Memory B cell (primary cell): Measurements from ENCODE around the gene CELSR3.
A peak's percentile ranks its signal among the peaks of the same experiment; 100 is the strongest.

ENCODE experiments used
- ATAC-seq: fragments of 150-1000 bp; cut with Tn5 transposase; 2 replicates; pipeline ENCODE4 v1.10.0; 2021; ENCODE audit warnings: low read depth, mild to moderate bottlenecking, moderate library complexity
- DNase-seq, 2 donors: peaks; one replicate each; pipeline ENCODE4 v3.0.0; 2022; ENCODE audit warnings: low spot score in 2 of 2
- H3K27ac Mint-ChIP-seq: one replicate; pipeline ENCODE4 v1.8.0; 2022; ENCODE audit warnings: mild to moderate bottlenecking, moderate library complexity, mixed read lengths
- H3K27me3 Mint-ChIP-seq: one replicate; pipeline ENCODE4 v1.8.0; 2022; ENCODE audit warnings: mixed read lengths
- H3K36me3 Mint-ChIP-seq: one replicate; pipeline ENCODE4 v1.8.0; 2022; ENCODE audit warnings: mild to moderate bottlenecking, mixed read lengths
- H3K4me1 Mint-ChIP-seq: one replicate; pipeline ENCODE4 v1.8.0; 2022; ENCODE audit warnings: mixed read lengths
- H3K4me3 Mint-ChIP-seq: one replicate; pipeline ENCODE4 v1.8.0; 2022; ENCODE audit warnings: mild to moderate bottlenecking, moderate library complexity, mixed read lengths
- H3K9me3 Mint-ChIP-seq: one replicate; pipeline ENCODE4 v1.8.0; 2022; ENCODE audit warnings: mixed read lengths

CELSR3 gene

GRCh38 chr3:48662753-48663488 lies at the start of gene CELSR3:
Gene CELSR3, minus strand, starts transcription at chr3:48662886. Its CDS starts 252 bp downstream, at chr3:48662634.
- Mint-ChIP-seq H3K27ac (peak within 1 kb of the TSS; percentile 90), H3K4me3 (peak within 1 kb of the TSS; percentile 89), H3K36me3 (no peaks in the 10 kb centered on the region), H3K9me3 (no peaks in the 10 kb centered on the region), H3K4me1 (peaks cover 8% of the 10 kb centered on the region), H3K27me3 (peaks cover 6% of the 10 kb centered on the region)
- peak in 1 of 2 donors; percentile 49 for DNase-seq
- peak; percentile 41 for ATAC-seq

- Mint-ChIP-seq H3K4me1 (peaks cover 26% of the 10 kb centered on the region), H3K4me3 (no peak overlapping the region), H3K9me3 (no peaks in the 10 kb centered on the region), H3K27me3 (no peaks in the 10 kb centered on the region), H3K27ac (peak overlapping the region; percentile 45), H3K36me3 (peaks cover 10% of the 10 kb centered on the region)
- ATAC-seq (no peak), DNase-seq (no peak)
These were observed 49.0 kb upstream of the CELSR3 start for GRCh38 chr3:48711727-48712126.

- H3K4me3 Mint-ChIP-seq, result no peak overlapping the region
- ATAC-seq, result peak; percentile 46
- H3K27me3 Mint-ChIP-seq, result no peaks in the 10 kb centered on the region
- H3K36me3 Mint-ChIP-seq, result peaks cover 7% of the 10 kb centered on the region
- H3K9me3 Mint-ChIP-seq, result no peaks in the 10 kb centered on the region
- DNase-seq, result no peak
- peaks cover 19% of the 10 kb centered on the region for H3K4me1 Mint-ChIP-seq
- peak overlapping the region; percentile 72 for H3K27ac Mint-ChIP-seq
These were observed 46.4 kb upstream of the CELSR3 start for GRCh38 chr3:48709051-48709461.

- Mint-ChIP-seq H3K9me3 (no peaks in the 10 kb centered on the region), H3K4me3 (no peak overlapping the region), H3K27ac (peak overlapping the region; percentile 72), H3K27me3 (no peaks in the 10 kb centered on the region), H3K36me3 (peaks cover 7% of the 10 kb centered on the region), H3K4me1 (peaks cover 19% of the 10 kb centered on the region)
- ATAC-seq, result no peak
- no peak for DNase-seq
These were observed 45.8 kb upstream of the CELSR3 start for GRCh38 chr3:48708481-48708889.

- H3K27ac Mint-ChIP-seq, result no peak overlapping the region
- no peaks in the 10 kb centered on the region for H3K9me3 Mint-ChIP-seq
- DNase-seq (no peak), ATAC-seq (no peak)
- peaks cover 13% of the 10 kb centered on the region for H3K36me3 Mint-ChIP-seq
- H3K4me1 Mint-ChIP-seq, result peaks cover 25% of the 10 kb centered on the region
- H3K27me3 Mint-ChIP-seq, result no peaks in the 10 kb centered on the region
- no peak overlapping the region for H3K4me3 Mint-ChIP-seq
These were observed 44.5 kb upstream of the CELSR3 start for GRCh38 chr3:48707157-48707556.

GRCh38 chr3:48702320-48702920 lies 39.7 kb upstream of the CELSR3 start:
- peaks cover 16% of the 10 kb centered on the region for H3K36me3 Mint-ChIP-seq
- no peaks in the 10 kb centered on the region for H3K27me3 Mint-ChIP-seq
- ATAC-seq (no peak), DNase-seq (no peak)
- H3K9me3 Mint-ChIP-seq, result no peaks in the 10 kb centered on the region
- H3K4me3 Mint-ChIP-seq, result no peak overlapping the region
- peak overlapping the region; percentile 6 for H3K27ac Mint-ChIP-seq
- peaks cover 11% of the 10 kb centered on the region for H3K4me1 Mint-ChIP-seq

GRCh38 chr3:48700731-48701405 lies 38.2 kb upstream of the CELSR3 start:
- no peak overlapping the region for H3K27ac Mint-ChIP-seq
- H3K27me3 Mint-ChIP-seq, result no peaks in the 10 kb centered on the region
- H3K36me3 Mint-ChIP-seq, result peaks cover 13% of the 10 kb centered on the region
- no peak overlapping the region for H3K4me3 Mint-ChIP-seq
- peaks cover 14% of the 10 kb centered on the region for H3K4me1 Mint-ChIP-seq
- DNase-seq, result no peak
- no peak for ATAC-seq
- H3K9me3 Mint-ChIP-seq, result no peaks in the 10 kb centered on the region

- H3K36me3 Mint-ChIP-seq, result peaks cover 17% of the 10 kb centered on the region
- H3K9me3 Mint-ChIP-seq, result no peaks in the 10 kb centered on the region
- no peak overlapping the region for H3K4me3 Mint-ChIP-seq
- H3K27ac Mint-ChIP-seq, result no peak overlapping the region
- no peak for ATAC-seq
- DNase-seq, result no peak
- H3K27me3 Mint-ChIP-seq, result no peaks in the 10 kb centered on the region
- peaks cover 12% of the 10 kb centered on the region for H3K4me1 Mint-ChIP-seq
These were observed 36.2 kb upstream of the CELSR3 start for GRCh38 chr3:48698891-48699290.

GRCh38 chr3:48697952-48698351 lies 35.3 kb upstream of the CELSR3 start:
- no peaks in the 10 kb centered on the region for H3K9me3 Mint-ChIP-seq
- no peak for DNase-seq
- H3K27ac Mint-ChIP-seq, result no peak overlapping the region
- peaks cover 19% of the 10 kb centered on the region for H3K36me3 Mint-ChIP-seq
- H3K4me1 Mint-ChIP-seq, result peaks cover 12% of the 10 kb centered on the region
- no peak overlapping the region for H3K4me3 Mint-ChIP-seq
- ATAC-seq, result no peak
- no peaks in the 10 kb centered on the region for H3K27me3 Mint-ChIP-seq

- H3K27ac Mint-ChIP-seq, result peak overlapping the region; percentile 38
- ATAC-seq, result no peak
- DNase-seq, result no peak
- no peaks in the 10 kb centered on the region for H3K9me3 Mint-ChIP-seq
- no peaks in the 10 kb centered on the region for H3K27me3 Mint-ChIP-seq
- no peak overlapping the region for H3K4me3 Mint-ChIP-seq
- H3K36me3 Mint-ChIP-seq, result peaks cover 15% of the 10 kb centered on the region
- H3K4me1 Mint-ChIP-seq, result peaks cover 5% of the 10 kb centered on the region
These were observed 33.9 kb upstream of the CELSR3 start for GRCh38 chr3:48696601-48697000.

- no peak for ATAC-seq
- H3K9me3 Mint-ChIP-seq, result no peaks in the 10 kb centered on the region
- H3K27me3 Mint-ChIP-seq, result no peaks in the 10 kb centered on the region
- no peak for DNase-seq
- no peak overlapping the region for H3K4me3 Mint-ChIP-seq
- H3K27ac Mint-ChIP-seq, result peak overlapping the region; percentile 38
- peaks cover 5% of the 10 kb centered on the region for H3K4me1 Mint-ChIP-seq
- H3K36me3 Mint-ChIP-seq, result peaks cover 16% of the 10 kb centered on the region
These were observed 33.5 kb upstream of the CELSR3 start for GRCh38 chr3:48696156-48696555.

- Mint-ChIP-seq H3K36me3 (peaks cover 19% of the 10 kb centered on the region), H3K27me3 (no peaks in the 10 kb centered on the region), H3K27ac (no peak overlapping the region), H3K4me1 (peaks cover 5% of the 10 kb centered on the region), H3K4me3 (no peak overlapping the region), H3K9me3 (no peaks in the 10 kb centered on the region)
- ATAC-seq (no peak), DNase-seq (no peak)
These were observed 32.7 kb upstream of the CELSR3 start for GRCh38 chr3:48695393-48695753.

- H3K36me3 Mint-ChIP-seq, result peaks cover 21% of the 10 kb centered on the region
- ATAC-seq (no peak), DNase-seq (no peak)
- no peaks in the 10 kb centered on the region for H3K9me3 Mint-ChIP-seq
- H3K4me1 Mint-ChIP-seq, result peaks cover 5% of the 10 kb centered on the region
- H3K27ac Mint-ChIP-seq, result no peak overlapping the region
- no peaks in the 10 kb centered on the region for H3K27me3 Mint-ChIP-seq
- H3K4me3 Mint-ChIP-seq, result no peak overlapping the region
These were observed 32.1 kb upstream of the CELSR3 start for GRCh38 chr3:48694610-48695392.

GRCh38 chr3:48693826-48694225 lies 31.1 kb upstream of the CELSR3 start:
- H3K27me3 Mint-ChIP-seq, result no peaks in the 10 kb centered on the region
- H3K4me3 Mint-ChIP-seq, result no peak overlapping the region
- H3K36me3 Mint-ChIP-seq, result peaks cover 16% of the 10 kb centered on the region
- peaks cover 4% of the 10 kb centered on the region for H3K4me1 Mint-ChIP-seq
- ATAC-seq (no peak), DNase-seq (no peak)
- H3K9me3 Mint-ChIP-seq, result no peaks in the 10 kb centered on the region
- H3K27ac Mint-ChIP-seq, result no peak overlapping the region
